Measurements from ENCODE around the gene CLEC20A. TPM values are rescaled to one million over a fixed set of nuclear protein-coding genes. Genes with fewer than 3 reads are reported as not detected.
A peak's percentile ranks its signal among the peaks of the same experiment; 100 is the strongest.

Gene CLEC20A
- total RNA-seq, 2 donors from 2014 or later = not detected

- H3K4me1 ChIP-seq = peaks cover 30% of the 10 kb centered on the region
- WGBS, 2 donors = 91 to 94% methylated on average over 5 of the region's 5 CpGs
- no peak overlapping the region for H3K4me3 ChIP-seq
- ATAC-seq = no peak
- H3K36me3 ChIP-seq (replicated peaks in 1 of 2; ENCODE audit: insufficient read depth in 1 of 2, low read depth in 2 of 2) = no peaks in the 10 kb centered on the region
- no peaks in the 10 kb centered on the region for H3K9me3 ChIP-seq
- no peaks in the 10 kb centered on the region for H3K27me3 ChIP-seq
- no peak for TF ChIP-seq CTCF (IDR thresholded peaks at IDR 0.05)
- no peak for TF ChIP-seq POLR2A (IDR thresholded peaks at IDR 0.05)
- DNase-seq = no peak
- intact Hi-C loops (cut with DNase I) = loop anchor here (5.0 kb wide), 1 partner anchor 471 kb away; no protein-coding TSS in a partner anchor
- H3K27ac ChIP-seq = peak overlapping the region in 3 of 4 donors; percentile 44 to 67 (median 62)
These were observed 39.6 kb upstream of the CLEC20A start for GRCh38 chr1:178536329-178536728.

- 93 to 95% methylated on average over 4 to 9 of the region's 9 CpGs for WGBS, 2 donors
- intact Hi-C loops (cut with DNase I) = no loop called here
- Histone ChIP-seq H3K4me3 (no peak overlapping the region), H3K4me1 (peaks cover 30% of the 10 kb centered on the region), H3K36me3 (replicated peaks in 1 of 2; ENCODE audit: insufficient read depth in 1 of 2, low read depth in 2 of 2) (no peaks in the 10 kb centered on the region), H3K27ac (no peak overlapping the region), H3K27me3 (no peaks in the 10 kb centered on the region), H3K9me3 (no peaks in the 10 kb centered on the region)
- DNase-seq = no peak
- TF ChIP-seq CTCF (IDR thresholded peaks at IDR 0.05) (no peak), POLR2A (IDR thresholded peaks at IDR 0.05) (no peak)
- no peak for ATAC-seq
These were observed 37.5 kb upstream of the CLEC20A start for GRCh38 chr1:178534137-178534868.

- H3K4me1 ChIP-seq = peaks cover 30% of the 10 kb centered on the region
- DNase-seq (no peak), ATAC-seq (no peak)
- intact Hi-C loops (cut with DNase I) = no loop called here
- 51 to 57% methylated on average over 9 of the region's 9 CpGs for WGBS, 2 donors
- no peaks in the 10 kb centered on the region for H3K9me3 ChIP-seq
- no peak overlapping the region for H3K4me3 ChIP-seq
- H3K27me3 ChIP-seq = no peaks in the 10 kb centered on the region
- H3K27ac ChIP-seq = no peak overlapping the region
- no peaks in the 10 kb centered on the region for H3K36me3 ChIP-seq (replicated peaks in 1 of 2; ENCODE audit: insufficient read depth in 1 of 2, low read depth in 2 of 2)
- no peak for TF ChIP-seq POLR2A (IDR thresholded peaks at IDR 0.05)
- no peak for TF ChIP-seq CTCF (IDR thresholded peaks at IDR 0.05)
These were observed 36.6 kb upstream of the CLEC20A start for GRCh38 chr1:178533121-178533946.

- peaks cover 22% of the 10 kb centered on the region for H3K4me1 ChIP-seq
- ATAC-seq (peak; percentile 76), DNase-seq (peak; percentile 82 to 90 (median 86))
- H3K27me3 ChIP-seq = no peaks in the 10 kb centered on the region
- H3K9me3 ChIP-seq = no peaks in the 10 kb centered on the region
- intact Hi-C loops (cut with DNase I) = no loop called here
- no peak overlapping the region for H3K4me3 ChIP-seq
- TF ChIP-seq CTCF (IDR thresholded peaks at IDR 0.05) (peak; percentile 85 to 94 (median 90)), POLR2A (IDR thresholded peaks at IDR 0.05) (no peak)
- no peak overlapping the region for H3K27ac ChIP-seq
- H3K36me3 ChIP-seq (replicated peaks in 1 of 2; ENCODE audit: insufficient read depth in 1 of 2, low read depth in 2 of 2) = no peaks in the 10 kb centered on the region
- WGBS, 2 donors = 9 to 17% methylated on average over 11 to 13 of the region's 13 CpGs
These were observed 35.6 kb upstream of the CLEC20A start for GRCh38 chr1:178532392-178532791.

All from body of pancreas (tissue), 4 donors.